NCI-H446 (cell line): ENCODE measurements around the gene SAA1.

Experiments
- DNase-seq, 2 experiments: peaks; one replicate each; lab custom pipeline; 2025; lab: John Stamatoyannopoulos, UW

SAA1 gene

GRCh38 chr11:18310800-18311340 lies 44.8 kb downstream of the SAA1 start:
- DNase-seq = no peak

- DNase-seq = no peak
Measured at GRCh38 chr11:18312012-18312411, 45.9 kb downstream of the SAA1 start.

GRCh38 chr11:18312663-18313420 lies 46.8 kb downstream of the SAA1 start:
- no peak for DNase-seq

- no peak for DNase-seq
Measured at GRCh38 chr11:18313965-18314763, 48.1 kb downstream of the SAA1 start.

GRCh38 chr11:18314784-18315523 lies 48.9 kb downstream of the SAA1 start:
- DNase-seq = no peak

- no peak for DNase-seq
Measured at GRCh38 chr11:18315893-18316292, 49.8 kb downstream of the SAA1 start.

GRCh38 chr11:18317551-18317950 lies 51.5 kb downstream of the SAA1 start:
- DNase-seq = no peak
